ENCODE results near the gene SMC1B. TPM values are rescaled to one million over a fixed set of nuclear protein-coding genes. Genes with fewer than 3 reads are reported as not detected.
"Not testable (repeated sequence)": the region's sequence is repeated elsewhere in the genome, so short reads cannot be mapped to it uniquely, and the experiment has no call there.

The SMC1B gene
- total RNA-seq, 2 experiments from 2014 or later, result not detected

DNA sequence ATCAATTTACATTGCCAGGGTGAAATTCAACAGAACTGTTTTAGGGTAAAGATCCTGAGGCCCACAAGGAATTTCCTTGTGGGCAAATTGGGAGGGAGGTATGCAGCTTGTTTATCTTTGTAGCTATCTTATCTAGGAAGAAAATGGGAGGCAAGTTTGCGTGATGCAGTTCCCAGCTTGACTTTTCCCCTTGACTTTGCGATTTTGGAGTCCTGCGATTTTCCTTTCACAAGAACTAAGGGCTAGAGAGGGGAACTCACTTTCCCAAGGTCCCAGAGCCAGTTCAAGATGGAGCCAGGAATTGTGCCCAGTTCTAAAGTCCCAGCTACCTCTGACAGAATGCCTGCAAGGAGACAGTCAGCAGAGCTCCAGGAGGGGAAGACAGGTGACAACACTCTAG, 30.8 kb upstream of the SMC1B start:
- H3K9me3 ChIP-seq (ENCODE audit: control insufficient read depth in 1 of 2, insufficient read depth in 1 of 2, low read length in 2 of 2), result no peaks in the 10 kb centered on the region
- H3K36me3 ChIP-seq (ENCODE audit: insufficient read depth, low read length), result no peaks in the 10 kb centered on the region
- no peaks in the 10 kb centered on the region for H3K9me3 Mint-ChIP-seq
- H3K36me3 Mint-ChIP-seq (ENCODE audit: low read depth), result no peaks in the 10 kb centered on the region
- TF ChIP-seq, protein P1, sequence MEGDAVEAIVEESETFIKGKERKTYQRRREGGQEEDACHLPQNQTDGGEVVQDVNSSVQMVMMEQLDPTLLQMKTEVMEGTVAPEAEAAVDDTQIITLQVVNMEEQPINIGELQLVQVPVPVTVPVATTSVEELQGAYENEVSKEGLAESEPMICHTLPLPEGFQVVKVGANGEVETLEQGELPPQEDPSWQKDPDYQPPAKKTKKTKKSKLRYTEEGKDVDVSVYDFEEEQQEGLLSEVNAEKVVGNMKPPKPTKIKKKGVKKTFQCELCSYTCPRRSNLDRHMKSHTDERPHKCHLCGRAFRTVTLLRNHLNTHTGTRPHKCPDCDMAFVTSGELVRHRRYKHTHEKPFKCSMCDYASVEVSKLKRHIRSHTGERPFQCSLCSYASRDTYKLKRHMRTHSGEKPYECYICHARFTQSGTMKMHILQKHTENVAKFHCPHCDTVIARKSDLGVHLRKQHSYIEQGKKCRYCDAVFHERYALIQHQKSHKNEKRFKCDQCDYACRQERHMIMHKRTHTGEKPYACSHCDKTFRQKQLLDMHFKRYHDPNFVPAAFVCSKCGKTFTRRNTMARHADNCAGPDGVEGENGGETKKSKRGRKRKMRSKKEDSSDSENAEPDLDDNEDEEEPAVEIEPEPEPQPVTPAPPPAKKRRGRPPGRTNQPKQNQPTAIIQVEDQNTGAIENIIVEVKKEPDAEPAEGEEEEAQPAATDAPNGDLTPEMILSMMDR (IDR thresholded peaks at IDR 0.05), result no peak
- H3K4me3 Mint-ChIP-seq, result no peak overlapping the region
- H3K27ac Mint-ChIP-seq, result no peak overlapping the region
- ChIA-PET CTCF (interaction anchor here (0.5 kb wide), 1 partner anchor 318 kb away, joined by 5 read pairs; no protein-coding TSS in a partner anchor), POLR2A (no interaction called here)
- no peak overlapping the region for H3K27ac ChIP-seq (ENCODE audit: low read depth in 1 of 2, low read length in 2 of 2)
- DNase-seq (no peak), ATAC-seq (ENCODE audit: poor library complexity) (no peak)
- intact Hi-C loops (cut with DNase I, micrococcal nuclease), result no loop called here
- H3K4me3 ChIP-seq (ENCODE audit: low read length), result no peak overlapping the region
- peaks cover 8% of the 10 kb centered on the region for H3K27me3 Mint-ChIP-seq
- H3K4me1 ChIP-seq (ENCODE audit: insufficient read depth, low read length), result peaks cover 10% of the 10 kb centered on the region
- no peaks in the 10 kb centered on the region for H3K27me3 ChIP-seq (ENCODE audit: control insufficient read depth in 1 of 2, insufficient read depth in 2 of 2, low read length in 2 of 2)
- peaks cover 9% of the 10 kb centered on the region for H3K4me1 Mint-ChIP-seq (ENCODE audit: low read depth)

DNA sequence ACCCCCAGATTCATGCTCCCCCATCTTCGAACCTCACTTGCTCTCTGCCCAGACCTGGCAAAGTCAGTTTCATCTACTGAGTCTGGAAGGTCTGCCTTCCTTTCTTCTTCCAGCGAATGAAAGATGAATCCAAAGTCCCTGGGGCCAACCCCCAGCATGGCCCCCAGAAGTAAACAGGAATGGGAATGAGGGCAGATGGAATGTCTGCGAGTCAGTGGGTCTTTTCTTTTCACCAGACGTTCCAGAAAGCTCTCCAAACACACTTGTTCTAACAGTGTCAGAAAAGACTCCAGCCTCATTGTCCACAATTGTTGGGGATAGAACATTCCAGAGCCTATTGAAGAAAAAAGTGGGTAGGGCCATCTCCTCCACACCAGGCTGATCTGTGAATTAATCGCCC, 28.7 kb upstream of the SMC1B start:
- H3K9me3 Mint-ChIP-seq, result no peaks in the 10 kb centered on the region
- DNase-seq, result no peak
- CTCF ChIA-PET, result interaction anchor here (0.5 to 0.7 kb wide), 2 partner anchors 89 to 265 kb away, joined by 3 read pairs; no protein-coding TSS in a partner anchor
- H3K4me3 Mint-ChIP-seq, result no peak overlapping the region
- Histone ChIP-seq H3K27ac (ENCODE audit: low read depth in 1 of 2, low read length in 2 of 2) (no peak overlapping the region), H3K36me3 (ENCODE audit: insufficient read depth, low read length) (no peaks in the 10 kb centered on the region), H3K27me3 (ENCODE audit: control insufficient read depth in 1 of 2, insufficient read depth in 2 of 2, low read length in 2 of 2) (no peaks in the 10 kb centered on the region), H3K4me3 (ENCODE audit: low read length) (no peak overlapping the region), H3K4me1 (ENCODE audit: insufficient read depth, low read length) (peaks cover 10% of the 10 kb centered on the region), H3K9me3 (ENCODE audit: control insufficient read depth in 1 of 2, insufficient read depth in 1 of 2, low read length in 2 of 2) (no peaks in the 10 kb centered on the region)
- H3K27me3 Mint-ChIP-seq, result peaks cover 8% of the 10 kb centered on the region
- H3K27ac Mint-ChIP-seq, result no peak overlapping the region
- POLR2A ChIA-PET, result no interaction called here
- H3K4me1 Mint-ChIP-seq (ENCODE audit: low read depth), result peaks cover 14% of the 10 kb centered on the region
- intact Hi-C loops (cut with DNase I, micrococcal nuclease), result no loop called here
- no peak for ATAC-seq (ENCODE audit: poor library complexity)
- no peaks in the 10 kb centered on the region for H3K36me3 Mint-ChIP-seq (ENCODE audit: low read depth)
- TF ChIP-seq, protein P1 (IDR thresholded peaks at IDR 0.05), result no peak

DNA sequence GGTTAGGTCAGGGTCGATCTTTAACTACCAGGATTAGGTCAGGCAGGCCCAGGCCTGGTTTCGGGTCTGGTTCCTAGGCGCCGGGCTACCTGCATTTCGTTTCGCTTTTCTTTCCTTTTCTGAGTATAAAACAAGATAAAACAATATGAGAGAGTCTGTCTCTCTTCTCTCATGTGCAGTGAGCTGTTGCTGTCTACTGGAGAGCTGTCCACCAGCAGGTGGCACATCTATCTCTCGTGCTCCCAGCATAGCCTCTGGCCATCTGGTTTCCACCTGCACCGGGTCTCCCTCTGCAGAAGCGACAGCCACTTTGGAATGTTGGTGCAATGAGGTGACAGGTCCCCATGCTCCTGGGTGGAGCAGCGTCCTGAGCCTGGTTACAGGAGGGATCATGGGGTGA, 27.7 kb upstream of the SMC1B start:
- TF ChIP-seq, protein P1 (IDR thresholded peaks at IDR 0.05), result peak; percentile 41
- Mint-ChIP-seq H3K4me1 (ENCODE audit: low read depth) (peaks cover 16% of the 10 kb centered on the region), H3K27me3 (peaks cover 8% of the 10 kb centered on the region), H3K36me3 (ENCODE audit: low read depth) (no peaks in the 10 kb centered on the region), H3K9me3 (no peaks in the 10 kb centered on the region), H3K4me3 (peak overlapping the region; percentile 82), H3K27ac (no peak overlapping the region)
- intact Hi-C loops (cut with DNase I, micrococcal nuclease), result no loop called here
- Histone ChIP-seq H3K9me3 (ENCODE audit: control insufficient read depth in 1 of 2, insufficient read depth in 1 of 2, low read length in 2 of 2) (no peaks in the 10 kb centered on the region), H3K4me1 (ENCODE audit: insufficient read depth, low read length) (peaks cover 10% of the 10 kb centered on the region), H3K4me3 (ENCODE audit: low read length) (no peak overlapping the region), H3K27me3 (ENCODE audit: control insufficient read depth in 1 of 2, insufficient read depth in 2 of 2, low read length in 2 of 2) (no peaks in the 10 kb centered on the region), H3K27ac (ENCODE audit: low read depth in 1 of 2, low read length in 2 of 2) (no peak overlapping the region), H3K36me3 (ENCODE audit: insufficient read depth, low read length) (no peaks in the 10 kb centered on the region)
- ATAC-seq (ENCODE audit: poor library complexity) (peak; percentile 74), DNase-seq (peak in 10 of 14 experiments; percentile 6 to 55 (median 20))
- ChIA-PET CTCF (interaction anchor here (0.7 kb wide), 1 partner anchor 264 kb away, joined by 3 read pairs; no protein-coding TSS in a partner anchor), POLR2A (no interaction called here)

DNA sequence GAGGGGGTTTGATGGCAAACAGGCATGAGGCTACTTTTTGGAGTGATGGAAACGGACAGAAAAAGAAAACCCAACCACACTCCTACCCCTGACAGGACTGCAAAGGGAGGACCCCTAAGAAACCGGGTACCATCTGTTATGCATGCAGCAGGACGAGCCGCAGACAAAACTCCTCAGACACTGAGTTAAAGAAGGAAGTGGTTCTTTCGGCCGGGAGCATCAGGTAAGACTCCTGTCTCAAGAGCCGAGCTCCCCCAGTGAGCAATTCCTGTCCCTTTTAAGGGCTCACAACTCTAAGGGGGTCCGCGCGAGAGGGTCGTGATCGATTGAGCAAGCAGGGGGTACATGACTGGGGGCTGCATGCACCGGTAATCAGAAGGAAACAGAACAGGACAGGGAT, 27.3 kb upstream of the SMC1B start:
- H3K4me1 ChIP-seq (ENCODE audit: insufficient read depth, low read length), result peaks cover 13% of the 10 kb centered on the region
- CTCF ChIA-PET; intact Hi-C loops (cut with DNase I, micrococcal nuclease); H3K4me3 ChIP-seq (ENCODE audit: low read length); H3K27me3 ChIP-seq (ENCODE audit: control insufficient read depth in 1 of 2, insufficient read depth in 2 of 2, low read length in 2 of 2); H3K27ac Mint-ChIP-seq; H3K27me3 Mint-ChIP-seq; H3K36me3 ChIP-seq (ENCODE audit: insufficient read depth, low read length); H3K36me3 Mint-ChIP-seq (ENCODE audit: low read depth); H3K27ac ChIP-seq (ENCODE audit: low read depth in 1 of 2, low read length in 2 of 2); ATAC-seq (ENCODE audit: poor library complexity); H3K9me3 Mint-ChIP-seq; H3K9me3 ChIP-seq (ENCODE audit: control insufficient read depth in 1 of 2, insufficient read depth in 1 of 2, low read length in 2 of 2); POLR2A ChIA-PET: not testable (repeated sequence)
- DNase-seq, result peak in 1 of 14 experiments; percentile 8
- Mint-ChIP-seq H3K4me1 (ENCODE audit: low read depth) (peaks cover 19% of the 10 kb centered on the region), H3K4me3 (peak overlapping the region; percentile 82)
